Ovary (tissue), 9 donors: ENCODE data around the gene COPS8. TPM values are rescaled to one million over a fixed set of nuclear protein-coding genes. Genes with fewer than 3 reads are reported as not detected.

Source experiments
- DNase-seq, 5 donors: peaks; one replicate each; pipeline ENCODE4 v3.0.0-alpha.2; 2019 to 2020
- H3K27ac ChIP-seq, 2 donors: fragments of 200-600 bp; one replicate each; pipeline versions ENCODE4 v1.5.1 to v1.8.0; 2019 to 2022
- H3K27me3 ChIP-seq: fragments of 200-600 bp; one replicate; pipeline ENCODE4 v1.8.0; 2022
- H3K36me3 ChIP-seq: fragments of 200-600 bp; sonication (generic); one replicate; pipeline ENCODE4 v1.5.1; 2019
- H3K4me1 ChIP-seq: one replicate; pipeline ENCODE4 v1.8.1; 2013; ENCODE audit warnings: mild to moderate bottlenecking, moderate library complexity; ENCODE audit not compliant: insufficient read depth
- H3K4me3 ChIP-seq: fragments of 200-600 bp; sonication (generic); one replicate; pipeline ENCODE4 v1.5.1; 2017
- H3K9me3 ChIP-seq, 2 donors: fragments of 200-600 bp in 1 of 2; sonication (generic) in 1 of 2; one replicate each; pipeline versions ENCODE4 v1.5.1 to v1.8.1; 2013 to 2019; ENCODE audit warnings: mild to moderate bottlenecking in 1 of 2, moderate library complexity in 1 of 2
- CTCF ChIP-seq, 3 donors: fragments of 450-650 bp in 2 of 3; fragments of 200-600 bp in 1 of 3; IDR thresholded peaks; one replicate each; pipeline versions ENCODE4 v1.5.1 to v1.8.0; 2016 to 2022; ENCODE audit warnings: antibody characterized with exemption in 3 of 3, mild to moderate bottlenecking in 1 of 3
- EP300 ChIP-seq: sonication (generic); formaldehyde crosslinking; IDR thresholded peaks from one replicate; pipeline ENCODE4 v1.6.1; 2017; ENCODE audit warnings: antibody characterized with exemption
- POLR2A ChIP-seq: fragments of 450-650 bp; IDR thresholded peaks from one replicate; pipeline ENCODE4 v1.6.1; 2017; ENCODE audit warnings: antibody characterized with exemption, mild to moderate bottlenecking, moderate library complexity
- WGBS, 3 donors: extraction: QIAGEN DNeasy Blood & Tissue Kit in 1 of 3; methylation state at CpG; one replicate each; pipeline versions ENCODE4 v1.1.5 to v1.1.7; 2013 to 2017; 5-methylcytosine and 5-hydroxymethylcytosine counted together
- intact Hi-C, 4 donors: fragments of 100-400 bp; cut with DNase I; formaldehyde crosslinking; loops; one replicate each; pipeline versions ENCODE4 v1.11.0 to v1.15.1; 2022 to 2023
- polyA plus RNA-seq, 2 donors: library from polyadenylated mRNA; stranded (reverse); fragments of 200-250 nt in 1 of 2; fragments of 350-450 nt in 1 of 2; fragmentation: Illumina TruSeq in 1 of 2; extraction: RNeasy Lipid Tissue Mini Kit (QIAGEN cat#74804) in 1 of 2; gene quantifications; one replicate each; pipeline ENCODE4 v1.2.3, GENCODE V29; 2013 to 2014
- total RNA-seq, 7 donors: library from RNA; depleted of rRNA in 2 of 7; stranded (reverse); fragments of >200 nt in 2 of 7; fragmentation: NEBNext Ultra II Directional in 3 of 7; extraction: Animal tissue kit (Norgen Biotek cat#: 25700) in 3 of 7; gene quantifications; one replicate each; pipeline versions ENCODE4 v1.1.0 to v1.2.4, GENCODE V29; 2016 to 2023
- donor health status: DM: no; HTN: no; CAD: no; lungs with moderate emphysema.
- donor health status: DM: no; HTN: no; CAD: no.
- donor health status: Bipolar disorder and iron deficiency.
- donor health status: DM: yes; HTN: yes; CAD: no.
- donor health status: DM: no; HTN: no; CAD: no.
- donor health status: DM: yes; HTN: yes; CAD: no.

COPS8 gene
- total and polyA plus RNA-seq, 9 donors = 43.9 to 116 (median 56.6) TPM

- Histone ChIP-seq H3K9me3 (no peaks in the 10 kb centered on the region), H3K4me3 (no peak overlapping the region), H3K36me3 (no peaks in the 10 kb centered on the region), H3K4me1 (no peaks in the 10 kb centered on the region), H3K27ac (no peak overlapping the region), H3K27me3 (no peaks in the 10 kb centered on the region)
- no peak for DNase-seq
- TF ChIP-seq CTCF (IDR thresholded peaks at IDR 0.05) = no peak
- intact Hi-C loops = no loop called here
- WGBS, 3 donors = 84 to 88% (median 87%) methylated on average over 14 of the region's 14 CpGs
These were observed 53.5 kb downstream of the COPS8 start for GRCh38 chr2:237139123-237139675.

- Histone ChIP-seq H3K9me3 (no peaks in the 10 kb centered on the region), H3K27me3 (no peaks in the 10 kb centered on the region), H3K4me3 (no peak overlapping the region), H3K36me3 (no peaks in the 10 kb centered on the region), H3K4me1 (no peaks in the 10 kb centered on the region), H3K27ac (no peak overlapping the region)
- 66 to 92% (median 85%) methylated on average over 4 of the region's 4 CpGs for WGBS, 3 donors
- intact Hi-C loops = no loop called here
- no peak for DNase-seq
- TF ChIP-seq EP300 = no peak
- TF ChIP-seq POLR2A = no peak
- no peak for TF ChIP-seq CTCF (IDR thresholded peaks at IDR 0.05)
These were observed 55.1 kb downstream of the COPS8 start for GRCh38 chr2:237140689-237141285.

GRCh38 chr2:237141571-237142051 lies 55.9 kb downstream of the COPS8 start:
- no peak for TF ChIP-seq EP300
- no peak for TF ChIP-seq POLR2A
- no peak for TF ChIP-seq CTCF (IDR thresholded peaks at IDR 0.05)
- Histone ChIP-seq H3K9me3 (no peaks in the 10 kb centered on the region), H3K36me3 (no peaks in the 10 kb centered on the region), H3K27me3 (no peaks in the 10 kb centered on the region), H3K27ac (no peak overlapping the region), H3K4me3 (no peak overlapping the region), H3K4me1 (no peaks in the 10 kb centered on the region)
- 56 to 77% (median 64%) methylated on average over 4 of the region's 4 CpGs for WGBS, 3 donors
- intact Hi-C loops = no loop called here
- peak in 1 of 5 donors; percentile 52 for DNase-seq

GRCh38 chr2:237143118-237143517 lies 57.4 kb downstream of the COPS8 start:
- no peaks in the 10 kb centered on the region for H3K4me1 ChIP-seq
- no peaks in the 10 kb centered on the region for H3K9me3 ChIP-seq
- 51 to 81% (median 70%) methylated on average over 2 of the region's 2 CpGs for WGBS, 3 donors
- H3K27me3 ChIP-seq = no peaks in the 10 kb centered on the region
- no peak overlapping the region for H3K27ac ChIP-seq
- intact Hi-C loops = no loop called here
- DNase-seq = no peak
- TF ChIP-seq EP300 = no peak
- no peak for TF ChIP-seq CTCF (IDR thresholded peaks at IDR 0.05)
- TF ChIP-seq POLR2A = no peak
- H3K36me3 ChIP-seq = no peaks in the 10 kb centered on the region
- H3K4me3 ChIP-seq = no peak overlapping the region
